Rectal smooth muscle tissue (tissue), 1 donor: ENCODE measurements around the gene MROH2B.
"Not testable (repeated sequence)": the region's sequence is repeated elsewhere in the genome, so short reads cannot be mapped to it uniquely, and the experiment has no call there.

Experiments
- H3K27ac ChIP-seq: one replicate; pipeline ENCODE4 v1.7.0; 2013; ENCODE audit warnings: low read depth, low read length, inconsistent platforms
- H3K27me3 ChIP-seq: one replicate; pipeline ENCODE4 v1.7.0; 2013; ENCODE audit warnings: low read length; ENCODE audit not compliant: control insufficient read depth, insufficient read depth
- H3K36me3 ChIP-seq: one replicate; pipeline ENCODE4 v1.7.0; 2013; ENCODE audit warnings: low read length; ENCODE audit not compliant: control insufficient read depth, insufficient read depth
- H3K4me1 ChIP-seq: one replicate; pipeline ENCODE4 v1.7.0; 2013; ENCODE audit warnings: low read length; ENCODE audit not compliant: control insufficient read depth, insufficient read depth
- H3K4me3 ChIP-seq: one replicate; pipeline ENCODE4 v1.7.0; 2013; ENCODE audit warnings: low read length
- H3K9ac ChIP-seq: one replicate; pipeline ENCODE4 v1.7.0; 2013; ENCODE audit warnings: low read length

MROH2B gene

DNA sequence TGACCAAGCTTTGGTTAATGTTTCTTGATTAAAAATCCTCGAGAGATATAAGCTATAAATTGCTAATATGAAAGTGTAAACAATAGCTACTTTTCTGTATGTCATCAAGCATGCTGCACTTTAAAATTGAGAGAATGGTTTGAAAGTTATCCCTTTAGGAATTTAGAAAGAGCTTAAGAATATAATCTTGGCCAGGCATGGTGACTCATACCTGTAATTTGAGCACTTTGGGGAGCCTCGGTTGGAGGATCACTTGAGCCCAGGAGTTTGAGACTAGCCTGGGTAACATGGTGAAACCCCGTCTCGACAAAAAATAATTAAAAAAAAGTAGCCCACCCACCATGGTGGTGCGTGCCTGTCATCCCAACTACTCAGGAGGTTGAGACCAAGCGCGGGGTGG, 12.2 kb upstream of the MROH2B start:
- H3K4me3 ChIP-seq = no peak overlapping the region
- H3K27ac ChIP-seq = no peak overlapping the region
- H3K36me3 ChIP-seq = no peaks in the 10 kb centered on the region
- no peaks in the 10 kb centered on the region for H3K4me1 ChIP-seq
- no peaks in the 10 kb centered on the region for H3K27me3 ChIP-seq
- H3K9ac ChIP-seq = no peak overlapping the region

DNA sequence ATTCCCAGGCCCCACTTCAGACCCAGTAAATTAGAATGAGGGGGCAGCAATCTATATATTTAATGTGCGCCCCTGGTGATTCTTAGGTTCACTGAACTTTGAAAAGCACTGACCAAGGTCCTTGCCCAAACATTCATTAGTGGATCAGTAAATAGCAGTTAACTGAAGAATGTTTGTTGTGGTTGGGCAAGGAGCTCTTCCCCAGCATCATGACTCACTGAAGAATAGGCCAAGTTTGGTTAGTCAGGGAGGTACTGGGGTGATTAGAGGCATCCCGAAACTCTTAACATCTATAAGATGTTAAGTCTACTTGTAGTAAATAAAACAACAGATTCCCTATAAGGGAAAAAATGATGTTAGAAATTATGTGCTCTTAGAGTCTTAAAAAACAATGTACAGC, 833 bp upstream of the MROH2B start:
- H3K27ac ChIP-seq = no peak overlapping the region
- no peaks in the 10 kb centered on the region for H3K36me3 ChIP-seq
- no peaks in the 10 kb centered on the region for H3K27me3 ChIP-seq
- H3K4me1 ChIP-seq = no peaks in the 10 kb centered on the region
- no peak overlapping the region for H3K9ac ChIP-seq
- no peak overlapping the region for H3K4me3 ChIP-seq

DNA sequence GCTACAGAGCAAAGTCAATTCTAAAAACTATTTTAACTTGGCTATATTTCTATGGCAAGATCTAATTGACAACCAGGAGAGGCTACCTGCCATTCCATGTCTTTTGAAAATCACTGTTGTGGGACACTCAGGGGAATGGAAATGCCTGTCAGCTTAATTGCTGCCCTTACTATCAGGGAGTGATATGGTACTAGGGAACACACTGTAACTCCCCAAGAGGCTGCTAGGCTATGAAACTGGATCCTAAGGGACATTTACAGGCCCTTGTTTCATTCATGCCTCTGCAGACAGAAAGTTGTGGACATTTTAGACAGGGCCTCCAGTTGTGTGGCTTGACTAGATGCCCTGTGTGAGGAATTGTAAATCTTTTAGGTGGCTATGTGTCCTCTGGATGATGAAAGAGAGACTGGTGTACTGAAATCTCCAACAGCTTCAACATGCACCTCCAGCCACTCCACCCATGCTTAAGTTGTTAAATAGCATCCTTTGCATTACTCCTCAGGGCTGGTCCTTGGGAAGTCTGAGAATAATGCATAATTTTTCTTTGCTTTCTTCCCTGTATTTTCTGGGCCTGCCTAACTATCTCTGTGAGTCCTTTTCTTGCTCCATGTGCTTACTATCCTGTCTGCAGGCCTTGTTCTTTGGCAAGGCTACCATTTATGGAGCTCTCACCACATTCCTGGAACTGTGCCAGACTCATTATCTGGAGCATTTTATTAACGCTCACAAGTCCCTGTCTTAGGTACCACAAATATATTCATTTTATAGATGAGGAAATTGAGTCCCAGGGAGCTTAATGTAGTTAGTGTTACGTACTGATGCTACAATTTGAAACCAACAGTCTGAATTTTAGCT, 3.2 kb downstream of the MROH2B start:
- no peaks in the 10 kb centered on the region for H3K4me1 ChIP-seq
- no peak overlapping the region for H3K27ac ChIP-seq
- no peaks in the 10 kb centered on the region for H3K27me3 ChIP-seq
- no peaks in the 10 kb centered on the region for H3K36me3 ChIP-seq
- no peak overlapping the region for H3K4me3 ChIP-seq
- H3K9ac ChIP-seq = no peak overlapping the region

DNA sequence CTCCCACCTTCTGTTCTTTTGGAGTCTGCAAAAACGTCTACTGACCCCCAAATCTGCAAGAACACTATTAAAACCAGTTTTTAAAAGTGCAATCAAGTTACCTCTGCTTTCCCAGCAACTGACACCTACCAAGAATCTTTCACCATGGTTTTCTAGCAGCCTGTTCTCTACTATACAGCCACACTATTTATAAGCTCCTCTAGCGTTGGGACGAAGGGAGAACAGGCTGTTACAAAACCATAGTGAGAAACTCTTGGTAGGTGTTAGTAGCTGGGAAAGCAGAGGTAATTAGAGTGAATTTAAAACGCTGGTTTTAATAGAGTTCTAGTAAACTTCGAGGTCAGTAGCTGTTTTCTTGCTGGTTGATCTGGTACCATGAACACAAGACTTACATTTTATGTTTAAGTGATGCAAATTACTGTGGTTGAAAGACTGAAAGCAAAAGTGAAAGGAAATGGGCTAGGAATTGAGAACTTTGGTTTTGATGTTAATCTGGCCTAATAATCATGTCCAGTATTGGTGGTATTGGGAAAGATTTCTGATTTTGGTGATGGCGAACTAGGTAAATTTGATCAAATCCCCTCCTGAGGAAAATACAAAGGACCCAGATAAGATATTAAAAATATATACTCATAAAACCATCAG, 5.3 kb downstream of the MROH2B start:
- Histone ChIP-seq H3K36me3 (no peaks in the 10 kb centered on the region), H3K4me3 (no peak overlapping the region), H3K9ac (no peak overlapping the region), H3K27ac (no peak overlapping the region), H3K4me1 (no peaks in the 10 kb centered on the region), H3K27me3 (no peaks in the 10 kb centered on the region)

DNA sequence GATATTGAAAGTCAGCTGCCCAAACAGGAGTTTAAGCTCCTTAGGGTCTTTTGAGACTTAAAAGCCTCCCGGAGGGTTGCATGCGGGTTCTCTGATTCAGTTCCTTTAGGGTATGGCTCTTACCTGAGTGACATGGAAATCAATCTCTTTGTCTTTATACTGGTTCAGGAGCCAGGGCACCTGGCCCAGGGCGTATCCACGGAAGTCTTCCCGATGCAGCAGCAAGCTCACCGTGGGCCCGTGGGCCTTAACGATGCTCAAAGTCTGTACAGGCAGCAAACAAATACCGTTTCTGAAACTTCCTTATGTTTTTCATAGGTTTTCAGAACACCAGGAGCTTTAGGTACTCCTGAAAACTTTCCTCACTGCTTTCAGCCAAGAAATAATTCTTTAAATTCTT, 13.2 kb downstream of the MROH2B start:
- no peaks in the 10 kb centered on the region for H3K27me3 ChIP-seq
- no peak overlapping the region for H3K4me3 ChIP-seq
- no peaks in the 10 kb centered on the region for H3K4me1 ChIP-seq
- no peak overlapping the region for H3K27ac ChIP-seq
- H3K36me3 ChIP-seq = no peaks in the 10 kb centered on the region
- no peak overlapping the region for H3K9ac ChIP-seq

DNA sequence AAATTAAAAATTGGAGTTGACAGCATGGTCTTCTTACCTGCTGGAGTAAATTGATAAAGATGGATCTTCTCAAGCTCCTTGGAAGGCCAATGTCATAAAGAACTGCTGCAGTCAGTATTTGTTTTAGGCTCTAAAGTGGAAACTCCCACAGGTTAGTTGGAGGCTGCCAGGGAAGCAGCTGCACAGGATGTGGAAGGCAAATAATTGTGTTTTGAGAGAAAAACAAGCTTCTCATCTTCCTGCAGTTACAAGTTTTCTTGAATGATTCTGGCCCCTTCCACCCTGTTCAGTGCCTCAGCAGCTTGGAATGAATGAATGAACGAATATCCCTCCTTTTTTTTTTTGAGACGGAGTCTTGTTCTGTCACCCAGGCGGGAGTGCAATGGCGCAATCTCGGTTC, 13.9 kb downstream of the MROH2B start:
- no peaks in the 10 kb centered on the region for H3K27me3 ChIP-seq
- no peaks in the 10 kb centered on the region for H3K36me3 ChIP-seq
- H3K27ac ChIP-seq = no peak overlapping the region
- no peak overlapping the region for H3K9ac ChIP-seq
- no peaks in the 10 kb centered on the region for H3K4me1 ChIP-seq
- H3K4me3 ChIP-seq = no peak overlapping the region

DNA sequence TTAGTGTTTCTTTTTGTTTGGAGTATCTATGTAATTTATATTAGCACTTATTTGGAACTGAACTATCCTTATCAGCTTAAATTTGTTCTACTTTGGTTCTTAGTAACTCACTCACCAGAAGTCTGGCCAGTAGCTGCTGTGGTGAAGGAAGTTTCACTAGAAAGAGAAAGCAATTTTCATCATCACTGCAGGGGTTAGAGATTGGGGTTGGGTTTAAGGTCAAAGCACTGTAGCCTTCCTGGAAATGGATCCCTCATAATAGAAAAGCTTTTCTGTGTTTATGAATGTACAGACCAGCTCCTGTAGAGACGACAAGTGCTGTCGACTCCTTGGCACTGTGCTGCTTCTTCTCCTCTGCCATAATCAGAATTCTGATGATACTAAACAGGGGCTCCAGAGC, 22.2 kb downstream of the MROH2B start:
- Histone ChIP-seq H3K27ac (no peak overlapping the region), H3K4me1 (no peaks in the 10 kb centered on the region), H3K36me3 (no peaks in the 10 kb centered on the region), H3K4me3 (no peak overlapping the region), H3K9ac (no peak overlapping the region), H3K27me3 (no peaks in the 10 kb centered on the region)

DNA sequence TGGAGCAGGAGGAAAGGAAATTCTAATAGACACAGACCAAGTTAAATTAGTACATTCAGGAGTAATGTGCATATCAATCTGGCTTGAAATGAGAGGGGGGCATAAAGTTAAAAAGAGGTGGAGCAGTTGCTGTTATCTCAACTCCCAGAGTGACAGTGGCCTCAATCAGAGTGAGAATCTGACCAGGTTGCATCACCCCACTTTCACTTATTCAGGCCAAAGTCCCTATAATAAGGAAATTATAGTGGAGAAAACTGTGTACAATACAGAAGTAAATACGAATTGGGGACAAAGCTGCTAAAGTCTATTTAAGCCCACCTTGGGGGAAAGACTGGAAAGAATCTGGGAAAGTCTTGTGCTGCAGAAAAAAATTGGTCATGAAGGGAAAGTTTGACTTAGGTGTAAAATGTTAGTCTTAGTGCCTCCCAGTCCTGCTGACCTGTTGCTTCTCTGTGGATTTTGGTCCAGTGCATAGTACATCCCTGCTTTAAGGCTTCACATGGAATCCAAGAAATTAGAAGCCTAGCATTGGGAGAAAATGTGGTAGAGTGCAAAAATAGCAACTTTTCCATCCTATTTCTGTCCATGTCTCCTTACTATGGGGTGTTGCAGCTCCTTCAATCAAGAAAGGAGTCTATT, 27.9 kb downstream of the MROH2B start:
- H3K4me3 ChIP-seq = no peak overlapping the region
- H3K27me3 ChIP-seq = no peaks in the 10 kb centered on the region
- H3K4me1 ChIP-seq = no peaks in the 10 kb centered on the region
- no peaks in the 10 kb centered on the region for H3K36me3 ChIP-seq
- H3K27ac ChIP-seq = no peak overlapping the region
- H3K9ac ChIP-seq = no peak overlapping the region

DNA sequence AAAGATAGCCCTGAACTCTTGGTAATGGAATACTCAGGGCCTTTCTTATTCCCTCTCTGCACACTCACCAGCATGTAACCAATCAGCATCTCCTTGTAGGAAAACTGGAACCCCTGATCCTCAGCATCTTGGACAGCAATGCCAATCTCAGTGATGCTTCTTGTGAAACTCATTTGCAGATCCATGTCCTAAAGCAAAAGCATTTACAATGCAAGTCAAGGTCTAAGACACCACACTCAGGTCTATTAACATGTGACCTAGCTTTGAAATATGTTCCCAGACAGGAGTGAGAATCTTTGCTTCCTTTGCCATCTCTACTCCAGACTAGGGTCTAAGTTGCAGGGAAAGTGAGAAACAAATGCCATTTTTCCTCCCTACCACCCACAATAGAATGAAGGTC, 38.2 kb downstream of the MROH2B start:
- Histone ChIP-seq H3K4me3 (no peak overlapping the region), H3K9ac (no peak overlapping the region), H3K27ac (no peak overlapping the region), H3K4me1 (no peaks in the 10 kb centered on the region), H3K36me3 (no peaks in the 10 kb centered on the region), H3K27me3 (no peaks in the 10 kb centered on the region)

DNA sequence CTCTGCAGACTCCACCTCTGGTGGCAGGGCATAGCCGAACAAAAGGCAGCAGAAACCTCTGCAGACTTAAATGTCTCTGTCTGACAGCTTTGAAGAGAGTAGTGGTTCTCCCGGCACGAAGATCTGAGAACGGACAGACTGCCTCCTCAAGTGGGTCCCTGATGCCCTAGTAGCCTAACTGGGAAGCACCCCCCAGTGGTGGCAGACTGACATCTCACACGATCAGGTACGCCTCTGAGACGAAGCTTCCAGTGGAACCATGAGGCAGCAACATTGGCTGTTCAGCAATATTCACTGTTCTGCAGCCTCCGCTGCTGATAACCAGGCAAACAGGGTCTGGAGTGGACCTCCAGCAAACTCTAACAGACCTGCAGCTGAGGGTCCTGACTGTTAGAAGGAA, 48.5 kb downstream of the MROH2B start:
- H3K36me3 ChIP-seq, H3K27ac ChIP-seq, H3K27me3 ChIP-seq, H3K9ac ChIP-seq, H3K4me1 ChIP-seq, H3K4me3 ChIP-seq: not testable (repeated sequence)

DNA sequence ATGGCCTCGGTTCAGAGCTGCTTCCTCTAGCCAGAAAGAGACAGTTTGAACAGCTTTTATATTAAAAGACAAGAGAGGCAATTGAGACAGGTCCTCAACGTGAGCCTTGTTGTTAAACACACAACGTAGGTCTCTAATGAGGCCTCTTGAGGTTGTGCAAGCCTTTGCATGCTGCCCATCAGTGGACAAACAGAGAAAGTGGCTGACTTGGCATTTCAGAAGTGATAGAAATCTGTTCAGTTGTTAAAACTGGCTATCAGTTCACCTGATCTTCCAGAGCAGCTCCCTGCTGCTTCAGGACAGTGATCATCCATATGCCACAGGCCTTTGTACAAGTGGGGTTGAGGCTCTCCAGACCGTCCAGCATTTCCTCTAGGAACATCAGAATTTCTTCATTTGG, 58.8 kb downstream of the MROH2B start:
- H3K4me3 ChIP-seq = no peak overlapping the region
- no peaks in the 10 kb centered on the region for H3K27me3 ChIP-seq
- no peaks in the 10 kb centered on the region for H3K36me3 ChIP-seq
- H3K27ac ChIP-seq = no peak overlapping the region
- no peaks in the 10 kb centered on the region for H3K4me1 ChIP-seq
- no peak overlapping the region for H3K9ac ChIP-seq

DNA sequence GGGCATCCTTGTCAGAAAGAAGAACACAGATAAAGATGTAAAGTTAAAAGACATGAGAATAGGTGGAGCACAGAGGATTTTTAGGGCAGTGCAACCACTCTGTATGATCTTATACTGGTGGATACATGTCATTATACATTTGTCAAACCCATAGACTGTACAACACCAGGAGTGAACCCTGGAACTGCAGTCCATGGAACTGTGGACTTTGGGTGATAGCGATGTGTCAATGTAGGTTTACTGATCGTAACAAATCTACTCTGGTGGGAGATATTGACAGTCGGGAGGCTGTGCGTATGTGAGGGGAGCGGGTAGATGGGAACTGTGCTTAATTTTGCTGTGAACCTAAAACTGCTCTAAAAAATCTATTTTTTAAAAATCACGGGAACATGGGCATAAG, 60.6 kb downstream of the MROH2B start:
- H3K4me3 ChIP-seq = no peak overlapping the region

More for the DNA sequence above, 60.6 kb downstream of the MROH2B start:
- Histone ChIP-seq H3K36me3 (no peaks in the 10 kb centered on the region), H3K9ac (no peak overlapping the region), H3K4me1 (no peaks in the 10 kb centered on the region), H3K27ac (no peak overlapping the region), H3K27me3 (no peaks in the 10 kb centered on the region)
